SK-N-SH (cell line): ENCODE data around the gene OR2S2. TPM values are rescaled to one million over a fixed set of nuclear protein-coding genes. Genes with fewer than 3 reads are reported as not detected.

ENCODE experiments used
- CTCF ChIA-PET: fragments of 300-600, 350-600 bp; formaldehyde crosslinking; extraction: SDS; loops from one replicate; lab custom pipeline; 2021; lab: Yijun Ruan, JAX
- POLR2A ChIA-PET: fragments of 350-600 bp; sonication (Branson Sonifier 250); formaldehyde crosslinking; extraction: SDS; loops from one replicate; lab custom pipeline; 2020; ENCODE audit warnings: antibody characterized with exemption, inconsistent platforms; lab: Yijun Ruan, JAX
- DNase-seq: peaks from one replicate; pipeline ENCODE4 v3.0.0; 2012
- H2AFZ ChIP-seq: fragments of 200-600 bp; sonication (generic); 2 replicates; pipeline ENCODE4 v1.8.1; 2016; ENCODE audit warnings: antibody characterized with exemption, mild to moderate bottlenecking, low read depth
- H3F3A ChIP-seq: fragments of 200-600 bp; sonication (generic); replicated peaks from 2 replicates; pipeline ENCODE3; 2016; ENCODE audit warnings: antibody characterized with exemption, mild to moderate bottlenecking; ENCODE audit not compliant: insufficient read depth
- H3K27ac ChIP-seq, 2 experiments: fragments of 200-500 bp in 1 of 2; fragments of 200-600 bp in 1 of 2; sonication (Bioruptor generic) in 1 of 2; sonication (generic), shearing (Covaris generic) in 1 of 2; 2 replicates each; pipeline versions ENCODE4 v1.5.1 to v1.6.1; 2014 to 2016; ENCODE audit warnings: low read depth in 2 of 2, inconsistent platforms in 1 of 2, low read length in 1 of 2, mild to moderate bottlenecking in 1 of 2, mixed read lengths in 1 of 2
- H3K27me3 ChIP-seq: fragments of 200-600 bp; sonication (generic), shearing (Covaris generic); 2 replicates; pipeline ENCODE4 v1.6.1; 2016; ENCODE audit warnings: mixed run types; ENCODE audit not compliant: insufficient read depth
- H3K36me3 ChIP-seq, 2 experiments: fragments of 200-500 bp in 1 of 2; fragments of 200-600 bp in 1 of 2; sonication (Bioruptor generic) in 1 of 2; sonication (generic) in 1 of 2; replicated peaks in 1 of 2; 2 replicates each; pipeline versions ENCODE3 to v1.5.1; 2014 to 2016; ENCODE audit warnings: low read length in 1 of 2, mild to moderate bottlenecking in 1 of 2; ENCODE audit not compliant: insufficient read depth in 2 of 2, control insufficient read depth in 1 of 2
- H3K4me1 ChIP-seq, 2 experiments: fragments of 200-500 bp in 1 of 2; fragments of 200-600 bp in 1 of 2; sonication (Bioruptor generic) in 1 of 2; sonication (generic), shearing (Covaris generic) in 1 of 2; 2 replicates each; pipeline versions ENCODE4 v1.5.1 to v1.6.1; 2014 to 2016; ENCODE audit warnings: low read depth in 1 of 2, low read length in 1 of 2, mixed run types in 1 of 2; ENCODE audit not compliant: insufficient read depth in 2 of 2, control insufficient read depth in 1 of 2
- H3K4me2 ChIP-seq: fragments of 200-600 bp; sonication (generic), shearing (Covaris generic); 2 replicates; pipeline ENCODE4 v1.6.1; 2017; ENCODE audit warnings: mixed run types
- H3K4me3 ChIP-seq, 2 experiments: fragments of 200-500 bp in 1 of 2; fragments of 200-600 bp in 1 of 2; sonication (Bioruptor generic) in 1 of 2; sonication (generic), shearing (Covaris generic) in 1 of 2; 2 replicates each; pipeline versions ENCODE4 v1.5.1 to v1.8.1; 2014 to 2016; ENCODE audit warnings: low read depth in 2 of 2, inconsistent platforms in 1 of 2, low read length in 1 of 2, mild to moderate bottlenecking in 1 of 2, mixed read lengths in 1 of 2, moderate library complexity in 1 of 2
- H3K79me2 ChIP-seq: fragments of 200-600 bp; sonication (generic); 2 replicates; pipeline ENCODE4 v1.8.1; 2017; ENCODE audit warnings: mild to moderate bottlenecking; ENCODE audit not compliant: insufficient read depth
- H3K9ac ChIP-seq: fragments of 200-600 bp; sonication (generic); 2 replicates; pipeline ENCODE4 v1.6.1; 2017; ENCODE audit warnings: mixed run types
- H3K9me2 ChIP-seq: fragments of 200-600 bp; sonication (generic); 2 replicates; pipeline ENCODE4 v1.6.1; 2017; ENCODE audit warnings: mixed run types
- H3K9me3 ChIP-seq: fragments of 200-600 bp; sonication (generic); 2 replicates; pipeline ENCODE4 v1.6.1; 2017; ENCODE audit warnings: mixed run types, mild to moderate bottlenecking, moderate library complexity
- H4K20me1 ChIP-seq: fragments of 200-600 bp; sonication (generic); 2 replicates; pipeline ENCODE4 v1.6.1; 2017; ENCODE audit warnings: mild to moderate bottlenecking, mixed run types; ENCODE audit not compliant: insufficient read depth
- CTCF ChIP-seq: fragments of 200-600 bp; sonication (generic); IDR thresholded peaks from 2 replicates; pipeline ENCODE4 v1.6.1; 2017; ENCODE audit warnings: antibody characterized with exemption, mild to moderate bottlenecking, moderate library complexity
- EP300 ChIP-seq, 2 experiments: IDR thresholded peaks; 2 replicates each; pipeline versions ENCODE4 v1.4.0 to v1.6.1; 2012; ENCODE audit warnings: borderline replicate concordance in 1 of 2, low read depth in 1 of 2, low read length in 1 of 2
- EZH2phosphoT487 ChIP-seq: fragments of 200-600 bp; sonication (generic); IDR thresholded peaks from 2 replicates; pipeline ENCODE4 v1.6.1; 2017; ENCODE audit warnings: low read depth, mixed run types, mild to moderate bottlenecking, antibody characterized with exemption, moderate library complexity, borderline replicate concordance
- FOSL2 ChIP-seq: IDR thresholded peaks from 2 replicates; pipeline ENCODE4 v1.4.0; 2012; ENCODE audit warnings: low read depth, mild to moderate bottlenecking, moderate library complexity, borderline replicate concordance
- FOXJ3 ChIP-seq: sonication (generic); formaldehyde crosslinking; IDR thresholded peaks from 2 replicates; pipeline ENCODE4 v1.5.1; 2020; ENCODE audit warnings: mild to moderate bottlenecking, missing genetic modification reagents
- FOXM1 ChIP-seq: IDR thresholded peaks from 2 replicates; pipeline ENCODE4 v1.4.0; 2012; ENCODE audit warnings: low read depth, mild to moderate bottlenecking
- IRF3 ChIP-seq: fragments of 150-350 bp; IDR thresholded peaks from 2 replicates; pipeline ENCODE4 v1.6.1; 2016; ENCODE audit warnings: mild to moderate bottlenecking, low read depth, low read length
- JUND ChIP-seq: IDR thresholded peaks from 2 replicates; pipeline ENCODE4 v1.4.0; 2012
- MEF2A ChIP-seq: IDR thresholded peaks from 2 replicates; pipeline ENCODE4 v1.4.0; 2012; ENCODE audit warnings: low read depth, borderline replicate concordance
- MXI1 ChIP-seq: IDR thresholded peaks from 2 replicates; pipeline ENCODE4 v1.6.1; 2012; ENCODE audit warnings: mild to moderate bottlenecking, low read depth, low read length, improper control_type of control experiment
- NFIC ChIP-seq: IDR thresholded peaks from 2 replicates; pipeline ENCODE4 v1.4.0; 2012; ENCODE audit warnings: borderline replicate concordance
- RAD21 ChIP-seq: IDR thresholded peaks from 2 replicates; pipeline ENCODE4 v1.6.1; 2012; ENCODE audit warnings: mild to moderate bottlenecking, low read length
- REST ChIP-seq: IDR thresholded peaks from 2 replicates; pipeline ENCODE4 v1.6.1; 2012; ENCODE audit warnings: mild to moderate bottlenecking, low read depth, low read length, moderate library complexity
- TCF12 ChIP-seq: IDR thresholded peaks from 2 replicates; pipeline ENCODE4 v1.4.0; 2012
- USF1 ChIP-seq: IDR thresholded peaks from 2 replicates; pipeline ENCODE4 v1.4.0; 2012; ENCODE audit warnings: low read depth, borderline replicate concordance
- USF2 ChIP-seq: fragments of 150-350 bp; IDR thresholded peaks from 2 replicates; pipeline ENCODE4 v1.6.1; 2017; ENCODE audit warnings: antibody characterized with exemption, low read length, low read depth, borderline replicate concordance
- YY1 ChIP-seq: IDR thresholded peaks from 2 replicates; pipeline ENCODE4 v1.4.0; 2012; ENCODE audit warnings: low read depth, mild to moderate bottlenecking
- polyA plus RNA-seq, 3 experiments: library from polyadenylated mRNA; depleted of rRNA; stranded (reverse); fragments of >200 nt; gene quantifications; 2 replicates each; pipeline ENCODE4 v1.2.3, GENCODE V29; 2012

Gene OR2S2
- polyA plus RNA-seq, 1 of the 3 experiments (the other 2 are of a cell fraction): not detected

- Histone ChIP-seq H3K4me1 (peaks cover 0 to 19% of the 10 kb centered on the region in 2 experiments; a peak in 3 of 4 replicates), H3K9me2 (no peaks in the 10 kb centered on the region), H2AFZ (no peak overlapping the region), H3K36me3 (no peaks in the 10 kb centered on the region), H3K9me3 (no peaks in the 10 kb centered on the region)
- ChIA-PET CTCF (no interaction called here), POLR2A (no interaction called here)
- TF ChIP-seq EZH2phosphoT487 (no peak), MEF2A (no peak), REST (no peak), NFIC (no peak), MXI1 (no peak), FOSL2 (no peak), FOXJ3 (CRISPR knock-in tag) (no peak), CTCF (no peak), USF1 (no peak), USF2 (no peak), JUND (no peak), FOXM1 (no peak), TCF12 (no peak), RAD21 (no peak), EP300 (IDR thresholded peaks at IDR 0.05; ENCODE audit: borderline replicate concordance in 1 of 2, low read depth in 1 of 2, low read length in 1 of 2) (no peak), IRF3 (no peak), YY1 (no peak)
- TF ChIP-seq, all 33 proteins: peak for 0
- H3K4me3 ChIP-seq: no peak overlapping the region
- peaks cover 36% of the 10 kb centered on the region for H3F3A ChIP-seq
- DNase-seq: no peak
- H3K79me2 ChIP-seq: no peaks in the 10 kb centered on the region
- no peak overlapping the region for H3K27ac ChIP-seq
- no peaks in the 10 kb centered on the region for H3K27me3 ChIP-seq
- H3K4me2 ChIP-seq: no peak overlapping the region
- H3K9ac ChIP-seq: no peak overlapping the region
- H4K20me1 ChIP-seq: no peaks in the 10 kb centered on the region
Observed at GRCh38 chr9:35930521-35930920, 27.4 kb downstream of the OR2S2 start.
